ENCODE data around the gene OSBPL3. TPM values are rescaled to one million over a fixed set of nuclear protein-coding genes. Genes with fewer than 3 reads are reported as not detected.

OSBPL3 gene
- total and polyA plus RNA-seq, 2 donors (not counting 1 experiment from before 2014, with no cell fraction given) = 22.7 to 70.2 TPM

DNA sequence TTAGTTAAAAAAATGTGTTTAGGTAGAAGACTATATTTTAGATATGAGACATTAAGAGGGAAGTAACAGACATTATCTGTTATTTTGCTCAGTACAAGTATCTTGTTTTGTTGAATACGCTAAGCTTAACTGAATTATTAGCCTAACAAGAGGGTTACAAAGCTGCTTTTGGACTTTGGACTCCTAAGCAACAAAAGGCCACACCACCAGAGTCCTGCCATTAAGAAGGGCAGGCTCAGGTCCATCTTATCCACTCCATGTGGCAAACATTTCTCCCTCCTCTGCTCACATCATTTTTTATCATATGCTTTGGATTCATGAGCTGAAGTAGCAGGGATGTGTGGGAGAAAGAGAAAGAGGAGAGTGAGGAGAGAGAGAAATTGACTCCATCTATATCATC, 33.5 kb downstream of the OSBPL3 start:
- Histone ChIP-seq H4K20me1 (ENCODE audit: control insufficient read depth, extremely low read depth, insufficient read depth, low read length) (no peaks in the 10 kb centered on the region), H3K79me2 (ENCODE audit: control insufficient read depth, insufficient read depth, low read length) (peaks cover 57% of the 10 kb centered on the region), H2AFZ (ENCODE audit: low read length) (no peak overlapping the region), H3K27me3 (ENCODE audit: control insufficient read depth, insufficient read depth, low read length) (no peaks in the 10 kb centered on the region), H3K4me3 (replicated peaks in 1 of 4; ENCODE audit: control extremely low read depth in 1 of 4, insufficient read depth in 1 of 4, low read depth in 3 of 4, low read length in 4 of 4) (no peak overlapping the region), H3K36me3 (ENCODE audit: control insufficient read depth, insufficient read depth, low read length) (no peaks in the 10 kb centered on the region), H3K9ac (ENCODE audit: insufficient read depth, low read length) (no peak overlapping the region), H3K4me2 (ENCODE audit: extremely low read depth, insufficient read depth, low read length) (no peak overlapping the region), H3K9me3 (ENCODE audit: control insufficient read depth, insufficient read depth, low read depth, low read length) (no peaks in the 10 kb centered on the region), H3K27ac (ENCODE audit: insufficient read depth, low read length) (no peak overlapping the region), H3K4me1 (ENCODE audit: control insufficient read depth, extremely low read depth, insufficient read depth, low read length) (no peaks in the 10 kb centered on the region)
- DNase-seq (ENCODE audit: low read depth in 2 of 2) = no peak
- TF ChIP-seq, protein P1, sequence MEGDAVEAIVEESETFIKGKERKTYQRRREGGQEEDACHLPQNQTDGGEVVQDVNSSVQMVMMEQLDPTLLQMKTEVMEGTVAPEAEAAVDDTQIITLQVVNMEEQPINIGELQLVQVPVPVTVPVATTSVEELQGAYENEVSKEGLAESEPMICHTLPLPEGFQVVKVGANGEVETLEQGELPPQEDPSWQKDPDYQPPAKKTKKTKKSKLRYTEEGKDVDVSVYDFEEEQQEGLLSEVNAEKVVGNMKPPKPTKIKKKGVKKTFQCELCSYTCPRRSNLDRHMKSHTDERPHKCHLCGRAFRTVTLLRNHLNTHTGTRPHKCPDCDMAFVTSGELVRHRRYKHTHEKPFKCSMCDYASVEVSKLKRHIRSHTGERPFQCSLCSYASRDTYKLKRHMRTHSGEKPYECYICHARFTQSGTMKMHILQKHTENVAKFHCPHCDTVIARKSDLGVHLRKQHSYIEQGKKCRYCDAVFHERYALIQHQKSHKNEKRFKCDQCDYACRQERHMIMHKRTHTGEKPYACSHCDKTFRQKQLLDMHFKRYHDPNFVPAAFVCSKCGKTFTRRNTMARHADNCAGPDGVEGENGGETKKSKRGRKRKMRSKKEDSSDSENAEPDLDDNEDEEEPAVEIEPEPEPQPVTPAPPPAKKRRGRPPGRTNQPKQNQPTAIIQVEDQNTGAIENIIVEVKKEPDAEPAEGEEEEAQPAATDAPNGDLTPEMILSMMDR (conservative IDR thresholded peaks at IDR 0.05 in 1 of 2, IDR thresholded peaks at IDR 0.05 in 1 of 2; ENCODE audit: low read depth in 1 of 2, low read length in 2 of 2) = no peak

DNA sequence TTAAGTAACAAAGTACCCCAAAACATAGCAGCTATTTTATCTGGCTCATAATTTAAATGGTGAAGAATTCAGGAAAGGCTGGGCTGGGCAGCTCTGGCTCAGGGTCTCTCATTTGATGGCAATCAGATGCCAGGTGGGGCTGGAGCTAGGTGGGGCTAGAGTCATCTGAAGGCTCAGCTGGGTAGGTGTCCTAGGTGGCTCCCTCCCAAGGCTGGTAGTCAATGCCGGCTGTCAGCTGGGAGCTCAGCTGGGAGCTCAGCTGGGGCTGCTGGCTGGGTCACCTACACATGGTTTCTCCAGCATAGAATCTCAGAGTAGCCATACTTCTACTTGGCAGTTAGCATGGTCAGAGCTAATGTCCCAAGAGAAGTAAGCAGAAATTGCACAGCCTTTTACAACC, 34.1 kb downstream of the OSBPL3 start:
- no peak overlapping the region for H3K9ac ChIP-seq (ENCODE audit: insufficient read depth, low read length)
- H3K4me1 ChIP-seq (ENCODE audit: control insufficient read depth, extremely low read depth, insufficient read depth, low read length) = no peaks in the 10 kb centered on the region
- H3K36me3 ChIP-seq (ENCODE audit: control insufficient read depth, insufficient read depth, low read length) = no peaks in the 10 kb centered on the region
- no peaks in the 10 kb centered on the region for H3K27me3 ChIP-seq (ENCODE audit: control insufficient read depth, insufficient read depth, low read length)
- H3K4me3 ChIP-seq (replicated peaks in 1 of 4; ENCODE audit: control extremely low read depth in 1 of 4, insufficient read depth in 1 of 4, low read depth in 3 of 4, low read length in 4 of 4) = no peak overlapping the region
- no peak for TF ChIP-seq EZH2 (IDR thresholded peaks at IDR 0.05; ENCODE audit: low read length, missing control alignments)
- TF ChIP-seq, protein P1 (conservative IDR thresholded peaks at IDR 0.05 in 1 of 2, IDR thresholded peaks at IDR 0.05 in 1 of 2; ENCODE audit: low read depth in 1 of 2, low read length in 2 of 2) = no peak
- no peak overlapping the region for H3K27ac ChIP-seq (ENCODE audit: insufficient read depth, low read length)
- peaks cover 58% of the 10 kb centered on the region for H3K79me2 ChIP-seq (ENCODE audit: control insufficient read depth, insufficient read depth, low read length)
- DNase-seq (ENCODE audit: low read depth in 2 of 2) = no peak
- no peaks in the 10 kb centered on the region for H4K20me1 ChIP-seq (ENCODE audit: control insufficient read depth, extremely low read depth, insufficient read depth, low read length)
- no peaks in the 10 kb centered on the region for H3K9me3 ChIP-seq (ENCODE audit: control insufficient read depth, insufficient read depth, low read depth, low read length)
- no peak overlapping the region for H2AFZ ChIP-seq (ENCODE audit: low read length)
- H3K4me2 ChIP-seq (ENCODE audit: extremely low read depth, insufficient read depth, low read length) = no peak overlapping the region

DNA sequence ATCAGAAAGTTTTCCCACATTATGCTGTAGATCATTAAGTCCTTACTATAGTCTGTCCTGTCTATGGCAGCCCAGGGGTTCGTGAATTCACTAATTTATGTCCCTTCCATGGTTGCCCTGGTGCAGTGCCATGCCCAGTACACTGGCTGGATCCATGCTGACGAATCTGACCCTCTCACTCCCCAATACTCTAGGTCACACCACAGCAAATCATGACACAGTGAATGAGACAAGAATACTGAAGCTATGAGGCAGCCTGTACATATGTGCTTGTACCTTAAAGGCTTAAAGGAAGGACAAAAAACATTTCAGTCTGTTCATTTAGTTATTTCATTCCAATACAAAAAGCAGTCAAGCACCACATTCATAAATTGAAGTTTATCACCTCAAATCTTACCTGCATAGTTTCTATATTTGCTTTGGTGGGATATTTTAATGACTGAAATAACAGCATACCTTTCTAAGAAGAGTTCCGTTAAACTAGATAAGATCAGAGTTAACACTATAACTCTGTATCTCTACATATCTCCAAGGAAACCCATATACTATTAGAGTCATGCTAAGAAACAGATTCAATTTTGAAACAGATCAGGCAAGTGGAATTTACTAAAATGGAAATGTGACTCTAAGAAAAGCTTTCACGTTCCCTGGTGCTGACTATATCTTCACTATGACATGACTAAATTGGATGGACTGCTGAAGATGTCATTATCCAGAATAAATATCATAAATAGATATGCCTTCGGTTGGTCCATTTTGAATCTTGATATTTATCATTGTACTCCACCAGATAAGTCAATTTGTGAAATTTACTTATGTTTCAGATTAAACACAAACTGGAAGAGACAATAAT, 36.7 kb downstream of the OSBPL3 start:
- Histone ChIP-seq H2AFZ (ENCODE audit: low read length) (no peak overlapping the region), H3K9me3 (ENCODE audit: control insufficient read depth, insufficient read depth, low read depth, low read length) (no peaks in the 10 kb centered on the region), H3K27ac (ENCODE audit: insufficient read depth, low read length) (no peak overlapping the region), H3K9ac (ENCODE audit: insufficient read depth, low read length) (no peak overlapping the region), H3K79me2 (ENCODE audit: control insufficient read depth, insufficient read depth, low read length) (peaks cover 50% of the 10 kb centered on the region), H3K27me3 (ENCODE audit: control insufficient read depth, insufficient read depth, low read length) (no peaks in the 10 kb centered on the region), H3K36me3 (ENCODE audit: control insufficient read depth, insufficient read depth, low read length) (no peaks in the 10 kb centered on the region), H3K4me3 (replicated peaks in 1 of 4; ENCODE audit: control extremely low read depth in 1 of 4, insufficient read depth in 1 of 4, low read depth in 3 of 4, low read length in 4 of 4) (no peak overlapping the region), H3K4me1 (ENCODE audit: control insufficient read depth, extremely low read depth, insufficient read depth, low read length) (no peaks in the 10 kb centered on the region), H4K20me1 (ENCODE audit: control insufficient read depth, extremely low read depth, insufficient read depth, low read length) (peaks cover 2% of the 10 kb centered on the region), H3K4me2 (ENCODE audit: extremely low read depth, insufficient read depth, low read length) (no peak overlapping the region)
- DNase-seq (ENCODE audit: low read depth in 2 of 2) = no peak
- TF ChIP-seq EZH2 (IDR thresholded peaks at IDR 0.05; ENCODE audit: low read length, missing control alignments) = no peak
- TF ChIP-seq, protein P1 (conservative IDR thresholded peaks at IDR 0.05 in 1 of 2, IDR thresholded peaks at IDR 0.05 in 1 of 2; ENCODE audit: low read depth in 1 of 2, low read length in 2 of 2) = no peak

All from fibroblast of lung (primary cell).